ENCODE results near the gene ADRA2B. TPM values are rescaled to one million over a fixed set of nuclear protein-coding genes. Genes with fewer than 3 reads are reported as not detected.

The ADRA2B gene
- total and polyA plus RNA-seq, 9 donors = 0.48 to 1.8 (median 1.0) TPM

- Histone ChIP-seq H3K4me3 (no peak overlapping the region), H3K4me1 (ENCODE audit: insufficient read depth) (no peaks in the 10 kb centered on the region), H3K36me3 (no peaks in the 10 kb centered on the region), H3K27ac (no peak overlapping the region), H3K27me3 (no peaks in the 10 kb centered on the region), H3K9me3 (no peaks in the 10 kb centered on the region)
- intact Hi-C loops (cut with DNase I) = loop anchor here in 2 of 4 donors (5.0 to 10.0 kb wide), 2 partner anchors 41 to 374 kb away; partner anchors contain the start of gene NEURL3 (in 1 of the 2)
- WGBS, 3 donors = 81 to 84% (median 81%) methylated on average over 10 of the region's 10 CpGs
- TF ChIP-seq POLR2A (IDR thresholded peaks at IDR 0.05) = no peak
- TF ChIP-seq CTCF (IDR thresholded peaks at IDR 0.05) = no peak
- no peak for TF ChIP-seq EP300 (IDR thresholded peaks at IDR 0.05)
- DNase-seq = no peak
These were observed 14.9 kb upstream of the ADRA2B start for GRCh38 chr2:96131152-96131812.

GRCh38 chr2:96130483-96130882 is 14.1 kb upstream of the ADRA2B start:
- no peaks in the 10 kb centered on the region for H3K4me1 ChIP-seq (ENCODE audit: insufficient read depth)
- intact Hi-C loops (cut with DNase I) = loop anchor here in 2 of 4 donors (5.0 to 10.0 kb wide), 2 partner anchors 42 to 374 kb away; partner anchors contain the start of gene NEURL3 (in 1 of the 2)
- TF ChIP-seq CTCF (IDR thresholded peaks at IDR 0.05) (no peak), EP300 (IDR thresholded peaks at IDR 0.05) (no peak), POLR2A (IDR thresholded peaks at IDR 0.05) (no peak)
- H3K4me3 ChIP-seq = no peak overlapping the region
- H3K9me3 ChIP-seq = no peaks in the 10 kb centered on the region
- H3K36me3 ChIP-seq = no peaks in the 10 kb centered on the region
- no peak overlapping the region for H3K27ac ChIP-seq
- no peaks in the 10 kb centered on the region for H3K27me3 ChIP-seq
- WGBS, 3 donors = 89 to 95% (median 93%) methylated on average over 4 of the region's 4 CpGs
- DNase-seq = no peak

GRCh38 chr2:96129528-96130120 is 13.3 kb upstream of the ADRA2B start:
- intact Hi-C loops (cut with DNase I) = loop anchor here in 2 of 4 donors (5.0 to 10.0 kb wide), 2 partner anchors 43 to 375 kb away; partner anchors contain the start of gene NEURL3 (in 1 of the 2)
- Histone ChIP-seq H3K9me3 (no peaks in the 10 kb centered on the region), H3K27me3 (no peaks in the 10 kb centered on the region), H3K4me3 (no peak overlapping the region), H3K27ac (no peak overlapping the region), H3K36me3 (no peaks in the 10 kb centered on the region), H3K4me1 (ENCODE audit: insufficient read depth) (no peaks in the 10 kb centered on the region)
- DNase-seq = no peak
- TF ChIP-seq EP300 (IDR thresholded peaks at IDR 0.05) = no peak
- TF ChIP-seq POLR2A (IDR thresholded peaks at IDR 0.05) = no peak
- no peak for TF ChIP-seq CTCF (IDR thresholded peaks at IDR 0.05)
- 80 to 85% (median 83%) methylated on average over 16 of the region's 16 CpGs for WGBS, 3 donors

GRCh38 chr2:96128456-96128855 is 12.1 kb upstream of the ADRA2B start:
- H3K27me3 ChIP-seq = no peaks in the 10 kb centered on the region
- H3K36me3 ChIP-seq = no peaks in the 10 kb centered on the region
- no peak overlapping the region for H3K4me3 ChIP-seq
- intact Hi-C loops (cut with DNase I) = no loop called here
- no peaks in the 10 kb centered on the region for H3K4me1 ChIP-seq (ENCODE audit: insufficient read depth)
- TF ChIP-seq EP300 (IDR thresholded peaks at IDR 0.05) = no peak
- TF ChIP-seq POLR2A (IDR thresholded peaks at IDR 0.05) = no peak
- TF ChIP-seq CTCF (IDR thresholded peaks at IDR 0.05) = no peak
- H3K27ac ChIP-seq = no peak overlapping the region
- no peaks in the 10 kb centered on the region for H3K9me3 ChIP-seq
- WGBS, 3 donors = 84 to 89% (median 88%) methylated on average over 6 of the region's 6 CpGs
- DNase-seq = no peak
